Colon (tissue), 2 donors: Measurements from ENCODE around the gene DYRK1A.

Experiments
- FAIRE-seq: peaks from 2 replicates; lab custom pipeline; 2012; peaks lifted over from hg19 to GRCh38; lab: Jason Lieb, UNC
- donor health status: control.
- donor health status: control.

DYRK1A gene

DNA sequence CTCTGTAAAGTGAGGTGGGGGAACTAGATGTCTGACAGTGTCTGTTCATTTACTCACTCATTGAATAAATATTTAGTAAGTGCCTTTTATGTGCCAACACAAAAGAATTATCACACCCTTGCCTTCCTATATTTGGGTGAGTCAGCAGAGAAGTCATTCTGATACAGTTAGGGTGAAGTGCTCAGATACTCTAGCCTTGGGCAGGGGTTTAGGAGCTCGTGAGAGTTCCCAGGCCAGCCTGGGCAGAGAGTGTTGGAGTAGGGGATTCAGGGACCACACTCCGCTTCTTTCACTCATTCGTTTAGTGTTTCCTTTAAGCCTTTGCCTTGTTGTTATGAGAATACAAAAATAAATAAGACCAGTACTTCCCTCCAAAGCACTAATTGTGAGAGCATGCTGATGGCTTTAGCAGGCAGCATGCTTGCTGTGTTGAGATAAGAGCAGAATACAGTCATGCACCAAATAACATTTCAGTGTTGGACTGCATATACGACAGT is 83.9 kb downstream of the DYRK1A start:
- FAIRE-seq, result no peak

DNA sequence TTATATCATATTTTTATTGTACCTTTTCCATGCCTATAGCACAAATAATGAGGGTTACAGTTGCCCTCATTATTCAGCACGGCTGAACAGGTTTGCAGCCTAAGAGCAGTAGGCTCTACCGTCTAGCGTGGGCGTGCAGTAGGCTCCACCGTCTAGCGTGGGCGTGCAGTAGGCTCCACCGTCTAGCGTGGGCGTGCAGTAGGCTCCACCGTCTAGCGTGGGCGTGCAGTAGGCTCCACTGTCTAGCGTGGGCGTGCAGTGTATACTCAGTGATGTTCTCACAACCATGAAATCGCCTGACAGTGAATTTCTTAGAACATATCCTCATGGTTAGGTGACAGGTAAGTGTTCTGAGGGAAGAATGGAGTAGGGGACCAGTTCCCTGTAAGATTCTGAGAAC is 84.9 kb downstream of the DYRK1A start:
- FAIRE-seq, result no peak

DNA sequence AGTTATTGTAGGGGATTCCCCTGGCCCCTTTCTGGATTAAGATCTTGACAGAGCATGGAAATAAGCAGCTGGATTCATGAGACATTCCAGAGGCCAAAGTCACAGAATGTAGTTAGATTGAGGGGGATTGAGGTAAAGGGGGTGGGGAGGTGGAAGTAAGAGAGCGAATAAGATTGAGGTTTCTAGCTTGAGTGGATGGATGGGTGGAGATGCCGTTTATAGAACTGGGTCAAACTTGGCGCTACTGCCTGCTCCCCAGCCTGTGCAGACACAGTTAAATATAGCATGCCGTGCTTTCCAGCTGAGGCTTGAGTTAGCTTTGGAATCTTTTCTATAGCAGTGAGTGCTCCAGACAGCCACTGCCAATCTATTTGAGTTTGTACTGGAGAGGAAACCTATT is 85.7 kb downstream of the DYRK1A start:
- no peak for FAIRE-seq

DNA sequence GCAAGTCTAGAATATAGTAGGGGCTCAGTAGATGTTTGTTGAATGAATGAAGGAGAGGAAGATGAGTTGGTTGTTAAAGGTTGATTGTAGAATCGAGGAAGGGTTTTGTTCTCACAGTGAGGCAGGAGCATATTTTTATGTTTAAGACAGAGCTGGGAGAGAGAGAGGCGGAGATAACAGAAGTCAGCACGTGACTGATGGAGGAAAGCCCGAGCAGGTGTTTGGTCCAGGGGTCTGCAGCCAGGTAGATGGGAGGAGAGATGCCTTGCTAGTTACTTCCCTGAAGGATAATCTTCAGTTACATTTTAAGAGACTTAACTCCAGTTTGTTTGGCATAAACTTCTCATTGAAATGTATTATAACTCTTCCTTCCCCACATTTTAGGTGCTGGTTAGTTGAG is 86.8 kb downstream of the DYRK1A start:
- FAIRE-seq, result no peak

DNA sequence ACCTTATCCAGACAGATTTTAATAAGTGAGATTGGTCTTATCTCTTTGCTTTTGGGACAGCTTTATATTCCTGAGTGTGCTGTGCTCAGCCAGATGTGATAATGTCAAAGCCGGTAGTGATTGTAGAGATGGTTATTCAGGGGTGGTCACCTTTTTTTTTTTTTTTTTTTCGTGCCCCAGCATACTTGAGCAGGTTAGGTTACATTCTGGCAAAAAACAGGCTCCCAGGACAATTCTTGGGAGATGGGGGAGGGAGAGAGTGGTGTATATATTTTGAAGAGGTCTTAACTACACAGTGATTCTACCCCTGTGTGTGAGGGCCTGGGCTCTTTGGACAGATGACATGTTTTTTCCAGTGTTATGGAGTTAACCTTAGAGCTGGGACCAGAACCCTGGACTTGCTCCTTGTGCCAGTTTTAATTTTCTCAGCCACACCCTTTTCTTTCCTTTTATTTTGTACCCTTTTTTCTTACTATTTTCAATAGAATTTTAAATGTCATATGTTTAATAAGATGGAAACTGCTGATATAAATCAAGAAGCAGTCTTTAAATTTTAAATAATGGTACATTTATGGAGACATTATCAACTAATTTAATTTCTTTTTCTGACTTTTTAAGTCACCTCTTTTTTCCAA is 88.4 kb downstream of the DYRK1A start:
- FAIRE-seq, result no peak

DNA sequence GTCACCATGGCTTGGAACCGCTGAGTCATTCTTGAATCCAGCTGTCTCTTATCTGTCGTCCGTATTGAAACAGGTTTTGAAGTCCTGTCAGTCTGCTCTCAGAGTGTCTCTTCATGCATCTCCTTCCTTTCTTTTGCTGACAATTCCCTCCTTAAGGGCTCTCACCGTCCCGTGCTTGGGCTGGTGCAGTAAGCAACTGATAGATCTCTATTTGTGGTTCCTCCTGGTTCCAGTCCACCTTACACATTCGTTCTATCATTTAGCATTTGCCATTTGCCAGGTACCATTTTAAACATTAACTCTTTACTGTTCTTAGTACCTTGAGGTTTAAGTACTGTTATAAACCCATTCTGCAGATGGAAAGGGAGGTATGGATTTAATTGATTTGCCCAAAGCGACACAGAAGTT is 88.9 kb downstream of the DYRK1A start:
- FAIRE-seq, result no peak

DNA sequence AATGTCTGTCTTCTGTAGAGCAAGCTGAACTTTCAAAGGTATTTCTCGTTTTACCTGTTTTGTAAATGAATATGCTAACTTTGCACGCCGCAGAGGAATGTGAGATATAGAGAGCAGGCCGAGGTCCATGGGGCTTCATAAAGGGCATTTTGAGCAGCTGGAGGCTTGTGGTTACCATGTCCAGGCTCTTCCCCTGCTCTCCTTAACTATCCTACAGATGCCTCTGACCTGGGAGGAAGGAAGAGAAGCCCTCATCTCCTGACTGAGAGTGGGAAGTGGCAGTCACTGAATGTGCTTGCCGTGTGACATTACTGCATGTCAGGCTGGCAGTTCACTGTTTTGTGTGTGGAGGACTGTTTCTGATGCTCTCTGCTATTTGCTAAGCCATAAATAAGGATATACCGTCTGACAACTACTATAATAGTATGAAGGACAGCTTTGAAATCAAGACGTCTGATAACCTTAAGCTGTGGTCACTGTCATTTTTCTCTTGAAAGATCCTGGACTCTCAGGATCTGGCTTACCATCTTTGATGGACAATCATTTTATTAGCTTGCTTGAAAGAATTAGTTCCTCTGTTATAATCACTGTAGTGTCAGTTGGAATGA is 92.2 kb downstream of the DYRK1A start:
- no peak for FAIRE-seq

DNA sequence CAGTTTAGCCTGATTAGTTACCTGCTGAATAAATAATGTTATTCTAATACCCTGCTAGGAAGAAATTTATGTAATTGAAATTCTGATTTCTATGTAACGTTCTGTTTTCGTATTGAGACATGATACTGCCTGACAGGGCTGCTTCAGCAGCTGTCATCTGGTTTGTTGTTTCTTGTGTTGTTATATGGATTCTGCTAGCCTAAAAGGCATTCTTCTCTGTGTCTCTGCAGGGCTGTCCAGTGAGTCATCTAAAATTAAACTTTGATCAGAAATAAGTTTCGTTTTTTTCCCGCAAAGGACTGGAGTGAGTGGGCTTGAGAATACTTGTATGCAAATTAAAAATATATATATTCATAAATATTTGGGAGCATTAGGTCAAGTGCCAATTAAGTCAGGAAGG is 93.0 kb downstream of the DYRK1A start:
- FAIRE-seq, result no peak

DNA sequence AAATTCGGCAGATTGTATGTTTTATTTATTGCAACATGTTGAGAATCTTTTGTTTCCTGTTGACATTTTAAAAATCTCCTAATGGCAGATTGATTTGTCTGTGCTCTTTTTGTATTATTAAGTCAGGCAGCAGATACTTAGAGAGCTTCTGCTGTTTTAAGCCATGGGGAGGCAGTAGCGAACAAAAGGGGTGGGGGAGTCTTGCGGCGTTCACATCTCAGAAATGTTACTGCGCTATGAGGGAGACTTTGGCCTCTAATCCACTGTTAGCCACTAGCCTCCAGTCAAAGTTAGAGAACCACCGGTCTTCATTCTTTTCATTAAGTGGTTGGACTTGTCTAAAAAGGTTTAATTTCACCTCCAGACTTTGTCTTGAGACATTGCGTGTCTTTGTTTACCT is 93.6 kb downstream of the DYRK1A start:
- FAIRE-seq, result no peak

DNA sequence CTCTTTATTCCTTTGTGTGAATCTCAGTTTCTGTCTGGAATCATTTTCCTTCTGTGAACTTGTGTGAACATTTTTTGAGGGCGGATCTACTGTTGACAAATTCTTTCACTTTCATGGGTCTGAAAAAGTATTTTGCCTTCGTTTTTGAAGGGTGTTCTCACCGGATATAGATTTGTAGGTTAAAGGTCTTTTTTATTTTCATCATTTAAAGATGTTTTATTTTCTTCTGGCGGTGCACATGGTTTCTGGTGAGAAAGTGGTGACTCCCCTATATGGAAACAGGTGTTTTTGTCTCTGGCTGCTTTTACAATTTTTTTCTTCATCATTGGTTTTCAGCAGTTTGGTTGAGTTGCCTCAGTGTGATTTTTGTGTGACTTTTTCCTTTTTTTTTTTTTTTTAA is 94.9 kb downstream of the DYRK1A start:
- no peak for FAIRE-seq

DNA sequence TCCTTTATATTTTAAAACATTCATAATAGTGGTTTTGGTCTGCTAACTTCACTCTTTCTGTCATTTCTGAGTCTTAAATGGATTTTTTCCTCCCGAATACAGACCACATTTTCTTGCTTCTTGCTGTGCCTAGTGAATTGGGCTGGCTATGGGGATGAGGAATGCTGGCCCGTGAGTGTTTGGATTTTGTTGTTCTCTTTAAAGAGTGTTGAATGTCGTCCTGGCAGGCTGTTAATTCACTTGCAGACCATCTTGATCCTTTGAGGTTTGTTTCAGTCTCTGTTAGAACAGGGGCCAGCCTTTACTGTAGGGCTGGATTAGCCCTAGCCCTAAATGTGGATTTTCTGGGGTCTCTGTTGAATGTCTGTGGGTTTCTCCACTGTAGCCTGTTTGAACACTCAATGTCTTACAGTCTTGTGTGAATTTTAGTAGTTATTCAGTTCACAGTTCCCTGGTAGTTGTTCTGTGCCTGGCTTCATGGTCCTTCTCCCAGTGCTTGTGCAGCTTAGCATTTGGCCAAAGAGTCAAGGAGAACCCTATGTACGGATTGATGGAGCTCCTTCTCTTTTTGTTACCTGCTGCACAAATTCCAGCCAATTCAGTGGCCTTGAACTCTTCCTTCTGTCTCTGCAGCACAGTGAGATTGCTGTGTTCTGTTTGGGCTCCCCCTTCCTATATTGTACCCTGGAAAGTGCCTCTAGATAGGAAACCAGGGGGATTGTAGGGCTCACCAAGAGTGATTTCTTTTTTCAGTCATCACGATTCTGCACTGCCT is 95.7 kb downstream of the DYRK1A start:
- FAIRE-seq, result no peak

DNA sequence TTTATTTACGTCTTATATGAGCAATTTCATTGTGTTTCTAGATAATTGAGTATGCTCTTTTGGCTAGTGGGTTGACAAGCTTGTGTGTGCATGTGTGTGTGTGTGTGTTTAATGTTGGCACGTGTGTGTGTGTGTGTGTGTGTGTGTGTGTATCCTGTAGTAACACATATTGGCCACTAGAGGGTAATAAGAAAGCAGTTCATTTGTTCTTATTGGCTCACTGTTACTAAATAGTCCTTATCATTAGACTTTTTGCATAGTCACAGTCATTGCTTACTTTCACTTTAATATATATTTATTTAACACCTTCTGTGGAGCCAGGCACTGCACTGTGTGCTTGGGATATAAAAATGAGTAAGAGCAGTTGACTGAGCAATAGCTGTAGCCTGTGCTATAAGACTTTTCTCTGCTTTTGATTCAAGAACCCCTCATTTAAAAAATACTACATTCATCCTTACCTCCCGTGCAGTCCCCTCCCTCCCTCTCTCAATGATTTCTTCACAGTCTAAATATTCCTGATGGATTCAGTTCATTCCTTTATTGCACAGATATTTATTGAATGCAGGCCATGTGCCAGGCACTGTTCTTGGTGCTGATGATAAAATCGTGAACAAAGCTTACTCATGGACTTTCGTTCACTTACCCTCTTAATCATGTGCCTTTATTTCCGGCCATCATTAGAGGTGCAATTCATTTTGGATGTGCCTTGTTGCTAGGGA is 96.7 kb downstream of the DYRK1A start:
- no peak for FAIRE-seq

DNA sequence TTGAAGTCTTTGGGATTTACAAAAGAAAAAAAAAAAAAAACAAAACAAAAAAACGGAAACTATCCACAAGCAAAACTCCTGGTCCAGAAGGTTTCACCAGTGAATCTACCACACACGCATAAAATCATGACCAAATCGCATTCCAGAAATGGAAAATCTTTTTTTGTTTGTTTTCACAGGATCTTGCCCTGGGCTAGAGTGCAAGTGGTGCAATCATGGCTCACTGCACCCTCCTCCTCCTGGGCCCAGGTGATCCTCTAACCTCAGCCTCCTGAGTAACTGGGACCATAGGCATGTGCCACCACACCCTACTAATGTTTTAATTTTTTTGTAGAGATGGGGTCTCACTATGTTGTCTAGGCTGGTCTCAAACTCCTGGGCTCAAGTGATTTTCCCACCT is 100.5 kb downstream of the DYRK1A start:
- no peak for FAIRE-seq

DNA sequence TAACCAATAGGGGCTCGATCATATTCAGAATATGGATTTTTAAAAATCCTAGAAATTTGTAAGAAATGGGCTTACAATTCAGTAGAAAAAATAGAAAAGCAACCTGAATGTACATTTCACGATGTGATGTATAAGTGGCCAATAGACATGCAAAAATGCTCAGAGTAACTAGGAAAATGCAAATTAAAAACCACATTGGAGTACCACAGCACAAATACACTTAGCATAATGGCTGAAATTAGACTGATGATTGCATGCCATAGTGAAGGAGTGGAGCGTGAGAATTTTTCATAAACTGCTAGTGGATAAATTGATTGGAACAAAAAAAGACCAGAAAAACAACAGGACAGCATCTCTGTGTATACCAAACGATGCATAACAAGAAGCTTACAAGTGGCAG is 102.3 kb downstream of the DYRK1A start:
- FAIRE-seq, result no peak

DNA sequence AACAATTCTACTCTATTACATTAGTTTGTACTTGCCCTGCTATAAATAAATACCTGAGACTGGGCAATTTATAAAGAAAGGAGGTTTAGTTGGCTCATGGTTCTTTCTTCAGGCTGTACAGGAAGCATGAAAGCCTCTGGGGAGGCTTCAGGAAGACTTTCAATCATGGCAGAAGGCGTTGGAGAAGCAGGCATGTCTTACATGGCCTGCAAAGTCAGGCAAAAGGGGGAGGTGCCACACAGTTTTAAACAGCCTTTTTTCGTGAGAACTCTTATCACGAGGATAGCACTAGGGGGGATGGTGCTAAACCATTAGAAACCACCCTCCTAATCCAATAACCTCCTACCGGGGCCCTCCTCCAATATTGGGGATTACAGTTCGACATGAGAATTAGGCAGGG is 102.9 kb downstream of the DYRK1A start:
- FAIRE-seq, result no peak

DNA sequence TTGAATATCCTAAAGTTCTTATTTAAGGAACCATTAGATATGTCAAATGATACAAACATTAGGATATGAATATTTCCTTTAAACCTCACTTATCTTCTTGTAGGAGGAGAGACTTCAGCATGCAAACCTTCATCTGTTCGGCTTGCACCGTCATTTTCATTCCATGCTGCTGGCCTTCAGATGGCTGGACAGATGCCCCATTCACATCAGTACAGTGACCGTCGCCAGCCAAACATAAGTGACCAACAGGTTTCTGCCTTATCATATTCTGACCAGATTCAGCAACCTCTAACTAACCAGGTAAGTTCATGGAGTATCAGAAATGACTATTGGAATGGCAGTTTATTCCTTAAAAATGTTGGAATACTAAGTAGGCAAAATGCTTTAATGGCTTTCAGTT is 106.0 kb downstream of the DYRK1A start:
- FAIRE-seq, result no peak

DNA sequence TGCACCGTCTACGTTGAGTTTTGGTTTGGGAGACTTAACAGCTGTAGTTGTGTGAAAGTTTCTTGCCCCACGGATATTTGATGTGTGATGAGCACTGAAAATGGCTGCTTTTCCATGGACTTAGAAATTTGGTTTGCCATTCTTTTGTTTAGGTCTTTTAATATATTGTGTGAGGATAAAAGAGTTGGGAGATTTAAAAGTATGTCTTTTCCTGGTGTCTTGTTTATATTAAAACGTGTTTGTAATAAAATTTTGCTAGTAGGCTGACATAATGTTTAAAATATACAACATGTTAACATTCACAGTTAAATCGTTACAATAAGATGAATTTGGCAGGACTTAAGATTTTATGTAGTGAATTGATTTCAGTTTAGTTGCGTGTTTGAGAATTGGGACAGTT is 106.9 kb downstream of the DYRK1A start:
- FAIRE-seq, result no peak

DNA sequence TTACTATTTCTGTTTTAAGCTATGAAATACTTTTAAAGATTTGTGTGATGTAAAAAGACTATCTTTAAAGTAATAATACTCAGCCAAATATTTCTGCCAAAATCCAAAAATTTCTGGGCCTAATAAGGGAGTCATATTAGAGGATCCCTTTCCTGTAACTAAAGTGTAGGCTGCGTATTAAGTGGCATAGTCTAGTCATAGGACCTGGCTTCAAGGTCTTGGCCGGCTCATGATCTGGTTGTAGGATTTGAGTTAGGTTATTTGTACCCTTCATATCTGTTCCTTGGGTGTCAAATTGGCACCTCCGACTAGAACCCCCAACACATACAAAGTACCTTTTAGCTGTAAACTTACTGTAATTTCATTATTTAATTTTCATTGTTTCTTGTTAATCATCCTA is 107.8 kb downstream of the DYRK1A start:
- no peak for FAIRE-seq

DNA sequence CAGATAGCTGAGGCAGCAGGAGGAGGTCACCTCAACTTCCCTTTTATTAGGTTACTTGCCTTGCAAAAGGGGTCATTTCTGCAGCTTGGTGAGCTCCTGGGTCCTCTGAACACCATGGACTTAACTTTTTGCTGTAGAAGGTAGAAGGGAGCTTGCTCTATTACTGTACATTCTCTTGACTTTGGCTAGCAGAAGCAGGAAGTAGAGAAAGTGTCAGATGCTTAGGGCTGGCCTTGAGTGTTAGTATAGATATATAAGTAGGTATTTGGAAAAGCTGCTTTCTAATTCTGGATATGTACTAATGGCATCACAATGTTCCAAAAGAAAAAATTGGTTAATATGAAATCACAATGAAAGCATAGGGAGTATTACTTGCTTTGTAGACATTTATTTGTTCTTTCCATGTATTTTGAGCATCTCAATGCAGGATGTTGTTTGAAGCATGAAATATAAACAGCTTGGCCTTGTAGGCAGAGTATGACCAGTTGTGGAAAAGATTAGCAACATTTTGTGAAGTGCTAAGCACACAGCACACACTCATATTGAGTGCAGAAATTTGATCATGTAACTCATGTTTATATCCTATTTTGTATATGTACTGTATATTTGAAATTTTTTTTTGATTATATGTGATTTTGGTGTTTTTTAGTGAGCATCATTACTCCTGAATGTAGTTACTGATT is 108.8 kb downstream of the DYRK1A start:
- no peak for FAIRE-seq

DNA sequence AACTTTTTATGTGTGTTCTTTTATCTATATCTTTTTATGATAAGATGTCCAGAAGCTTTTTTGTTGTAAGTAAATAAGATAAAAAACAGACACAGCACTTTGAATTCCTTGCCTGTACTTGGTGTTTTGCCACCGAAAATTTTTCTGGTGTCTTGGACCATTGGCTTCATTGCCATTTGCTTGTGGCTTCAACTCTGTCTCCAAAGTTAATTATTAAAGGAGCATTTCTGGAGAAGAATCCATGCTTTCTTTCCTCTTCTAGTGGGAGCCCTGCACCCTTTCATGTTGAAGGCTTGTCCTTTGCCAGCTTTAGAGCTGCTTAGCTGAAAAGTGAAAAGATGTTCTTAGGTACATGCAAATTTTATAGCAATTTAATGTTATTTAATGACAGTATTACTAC is 112.2 kb downstream of the DYRK1A start:
- no peak for FAIRE-seq

DNA sequence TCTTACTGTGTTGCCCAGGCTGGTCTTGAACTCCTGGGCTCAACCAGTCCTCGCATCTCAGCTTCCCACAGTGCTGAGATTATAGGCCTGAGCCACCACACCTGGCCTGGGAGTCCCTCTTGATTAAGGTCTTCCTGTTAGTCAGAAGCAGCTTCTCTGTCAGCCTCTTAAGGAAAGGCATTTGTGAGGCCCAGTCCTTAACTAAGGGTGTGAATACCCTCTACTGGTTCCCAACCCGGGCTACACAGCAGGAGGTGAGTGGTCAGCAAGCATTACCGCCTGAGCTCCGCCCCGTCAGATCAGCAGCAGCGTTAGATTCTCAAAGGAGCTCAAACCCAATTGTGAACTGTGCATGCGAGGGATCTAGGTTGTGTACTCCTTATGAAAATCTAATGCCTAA is 117.2 kb downstream of the DYRK1A start:
- no peak for FAIRE-seq
